HG02571 (cell line): ENCODE measurements around the gene FBXO31.
"Not testable (repeated sequence)": the region's sequence is repeated elsewhere in the genome, so short reads cannot be mapped to it uniquely, and the experiment has no call there.

Source experiments
- ATAC-seq: cut with Tn5 transposase; IDR thresholded peaks from one replicate; pipeline ENCODE4 v1.9.1; 2021; ENCODE audit warnings: mild to moderate bottlenecking, moderate library complexity; ENCODE audit not compliant: unreplicated experiment

FBXO31 gene

DNA sequence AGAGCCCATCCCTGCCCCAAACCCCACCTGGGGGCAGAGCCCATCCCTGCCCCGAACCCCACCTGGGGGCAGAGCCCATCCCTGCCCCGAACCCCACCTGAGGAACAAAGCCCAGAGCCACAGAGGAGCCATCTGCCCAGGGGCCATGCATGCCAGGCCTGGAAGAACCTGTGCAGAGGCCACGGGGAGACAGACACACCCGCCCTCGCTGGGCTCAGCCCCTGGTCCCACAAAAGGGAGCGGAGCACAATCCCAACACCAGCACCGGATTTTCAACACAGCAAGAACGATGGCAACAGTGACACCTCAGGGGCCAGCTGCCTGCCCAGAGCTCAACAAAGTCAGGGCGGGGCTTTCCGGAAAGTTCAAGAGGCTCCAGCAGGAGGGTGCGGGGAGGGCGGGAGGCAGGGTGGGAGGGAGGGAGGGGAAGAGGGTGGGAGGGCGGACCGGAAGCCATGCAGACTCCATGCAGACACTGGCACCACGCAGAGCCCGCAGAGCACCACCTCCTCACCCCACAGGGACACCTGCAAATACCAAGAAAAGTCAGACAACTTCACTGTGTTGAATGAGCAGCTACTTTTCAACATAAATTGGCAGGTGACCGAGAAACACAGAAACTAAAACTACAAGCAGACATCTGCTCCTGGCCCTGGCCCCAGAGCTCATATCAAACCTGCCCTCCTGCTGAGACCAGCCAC, 38.5 kb downstream of the FBXO31 start:
- no peak for ATAC-seq

DNA sequence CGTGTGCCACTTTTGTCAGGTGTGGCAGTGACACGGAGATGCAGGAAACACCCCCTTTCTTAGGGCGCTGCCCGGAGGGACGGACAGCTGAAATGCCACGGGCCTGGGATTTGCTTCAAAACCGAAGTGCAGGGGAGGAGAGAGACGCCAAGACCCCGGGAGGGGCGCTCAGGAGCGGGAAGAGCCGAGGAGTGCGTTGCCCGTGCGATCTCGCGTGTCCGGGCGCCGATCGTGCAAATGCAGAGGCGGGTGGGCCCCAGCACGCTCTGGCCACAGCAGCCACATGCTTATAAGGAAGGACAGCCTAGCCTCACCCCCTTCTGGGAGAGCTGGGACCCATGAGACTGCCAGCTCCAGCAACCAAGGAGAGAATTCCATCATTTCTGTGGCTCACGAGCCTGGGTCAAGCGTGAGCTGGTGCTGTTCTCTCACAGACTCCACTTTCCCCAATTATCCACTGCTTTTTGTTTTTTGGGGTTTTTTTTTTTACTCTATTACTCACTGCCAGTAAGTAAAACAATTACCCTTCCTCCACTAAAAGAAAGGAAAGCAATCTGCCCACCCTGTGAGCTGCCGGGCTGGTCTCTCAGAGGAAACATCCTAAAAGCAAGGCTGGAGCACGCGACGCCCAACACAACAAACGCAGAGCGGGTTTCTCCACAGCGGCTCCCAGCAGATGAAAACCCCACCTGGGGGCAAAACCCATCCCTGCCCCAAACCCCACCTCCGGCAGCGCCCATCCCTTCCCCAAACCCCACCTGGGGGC, 39.2 kb downstream of the FBXO31 start:
- ATAC-seq: no peak

DNA sequence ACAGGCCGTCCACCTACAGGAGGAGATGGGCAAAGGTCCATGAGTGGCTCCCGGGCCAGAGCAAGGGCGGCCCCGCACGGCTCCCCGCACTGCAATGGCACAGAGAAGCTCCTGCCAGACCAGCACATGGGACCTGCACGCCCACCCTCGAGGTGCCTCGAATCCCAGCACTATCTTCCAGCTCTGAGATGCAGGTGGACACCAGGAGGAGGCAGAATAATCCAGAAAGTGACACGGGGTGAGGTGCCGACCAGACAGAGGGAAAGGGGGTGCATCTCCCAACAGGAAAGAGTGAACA, 39.9 kb downstream of the FBXO31 start:
- ATAC-seq: no peak

DNA sequence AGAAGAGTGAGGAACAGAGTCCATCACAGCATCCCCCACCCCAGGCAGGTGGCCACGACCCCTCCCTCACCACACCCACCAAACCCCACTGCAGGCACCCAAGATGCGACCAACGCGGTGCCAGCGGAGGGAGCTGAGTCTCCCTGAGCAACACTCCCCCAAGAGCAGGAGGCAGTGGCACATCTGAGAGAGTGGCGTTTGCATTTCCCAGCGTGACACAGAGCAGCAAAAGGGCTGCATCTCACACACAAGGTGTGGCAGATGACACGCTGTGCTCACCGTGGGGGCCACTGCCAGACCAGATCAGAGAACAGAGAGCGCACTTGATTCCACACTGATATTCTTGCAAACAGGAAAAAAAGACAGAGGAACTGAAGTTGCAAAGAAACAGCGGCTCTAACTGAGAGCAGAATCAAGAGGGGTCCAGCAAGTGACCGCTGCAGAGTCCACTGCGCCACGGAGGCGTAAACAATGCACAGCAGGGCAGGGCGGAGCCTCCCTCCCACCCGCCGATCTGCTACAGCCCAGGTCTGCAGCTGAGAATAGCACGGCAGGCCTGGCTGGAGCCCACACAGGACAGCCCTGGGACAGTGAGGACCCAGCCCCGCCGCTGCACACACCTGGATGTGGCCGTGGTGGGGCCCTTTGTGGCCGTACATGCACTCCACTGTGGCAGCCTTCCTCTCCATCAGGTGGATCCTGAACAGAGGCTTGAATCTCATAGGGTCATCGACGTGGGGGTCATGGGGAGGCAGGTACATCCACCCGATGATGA, 40.4 kb downstream of the FBXO31 start:
- no peak for ATAC-seq

DNA sequence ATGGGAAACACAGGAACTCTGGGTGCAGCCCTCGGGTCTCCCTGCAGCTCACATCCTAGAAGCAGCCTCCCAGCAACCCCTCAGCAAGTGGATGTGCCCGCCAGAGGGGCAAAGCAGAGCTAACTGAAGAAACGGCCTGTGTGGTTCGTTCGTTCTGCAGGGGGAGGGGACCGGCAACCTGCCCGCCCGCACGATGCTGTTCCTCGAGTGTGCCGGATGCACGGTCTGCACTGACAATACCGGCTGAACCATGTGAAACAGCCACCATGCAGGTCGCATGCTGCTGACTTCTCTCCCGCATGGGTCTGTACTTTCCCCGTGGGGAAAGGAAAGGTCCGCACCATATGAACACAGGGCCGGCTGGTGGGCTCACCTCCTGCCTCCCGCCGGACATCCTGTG, 41.1 kb downstream of the FBXO31 start:
- no peak for ATAC-seq

DNA sequence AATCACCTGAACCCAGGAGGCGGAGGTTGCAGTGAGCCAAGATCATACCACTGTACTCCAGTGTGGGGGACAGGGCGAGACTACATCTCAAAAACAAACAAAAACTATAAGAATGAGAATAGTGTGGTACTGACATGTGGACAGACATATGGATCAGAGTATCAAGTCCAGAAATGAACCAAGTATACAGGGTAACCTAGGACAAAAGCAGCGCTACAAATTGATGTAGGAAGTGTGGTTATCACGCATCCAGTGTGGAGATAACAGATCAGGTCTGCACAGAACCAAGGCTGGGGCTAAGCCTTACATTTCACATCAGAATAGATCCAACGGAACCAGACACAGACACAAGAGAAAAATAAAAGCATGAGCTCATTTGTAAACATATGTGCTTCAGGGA, 43.4 kb downstream of the FBXO31 start:
- no peak for ATAC-seq

DNA sequence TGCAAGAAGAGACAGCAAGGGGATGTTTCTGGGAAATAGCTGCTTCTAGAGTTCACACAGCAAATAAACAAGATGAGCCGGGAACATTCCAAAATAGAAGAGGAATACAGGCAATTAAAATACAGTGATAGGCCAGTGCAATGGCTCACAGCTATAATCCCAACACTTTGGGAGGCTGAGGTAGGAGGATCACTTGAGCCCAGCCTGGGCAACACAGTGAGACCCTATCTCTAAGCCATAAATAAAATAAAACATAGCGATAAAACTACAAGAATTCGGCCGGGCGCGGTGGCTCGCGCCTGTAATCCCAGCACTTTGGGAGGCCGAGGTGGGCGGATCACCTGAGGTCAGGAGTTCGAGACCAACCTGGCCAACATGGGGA, 43.9 kb downstream of the FBXO31 start:
- ATAC-seq: not testable (repeated sequence)

DNA sequence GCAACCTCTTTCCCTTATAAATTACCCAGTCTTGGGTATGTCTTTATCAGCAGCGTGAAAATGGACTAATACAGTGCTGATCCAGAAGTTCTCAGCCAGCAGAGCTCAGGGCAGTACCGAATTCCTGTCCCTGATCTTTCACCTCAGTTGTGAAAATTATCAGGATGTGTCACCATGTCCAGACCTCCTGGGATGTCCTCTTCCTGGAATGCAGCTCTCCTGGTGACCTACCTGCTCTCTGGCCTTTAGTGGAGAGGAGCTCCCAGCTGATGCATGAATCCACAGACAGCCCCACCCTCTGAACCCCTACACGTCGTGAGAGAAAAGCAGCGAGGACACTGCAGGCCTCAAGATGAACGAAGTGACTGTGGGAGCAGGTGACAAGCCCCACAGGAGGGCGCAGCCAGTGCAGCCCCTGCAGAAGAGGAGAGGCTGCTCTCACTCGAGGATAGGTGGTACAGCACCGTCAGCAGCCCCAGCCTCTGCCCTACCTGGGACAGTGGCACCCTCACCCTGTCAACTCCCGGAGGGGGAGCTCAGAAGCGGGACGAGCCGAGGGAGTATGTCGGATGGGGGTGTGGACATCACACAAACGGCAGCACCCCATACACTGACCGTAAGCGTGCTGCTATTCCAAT, 44.4 kb downstream of the FBXO31 start:
- ATAC-seq: no peak

DNA sequence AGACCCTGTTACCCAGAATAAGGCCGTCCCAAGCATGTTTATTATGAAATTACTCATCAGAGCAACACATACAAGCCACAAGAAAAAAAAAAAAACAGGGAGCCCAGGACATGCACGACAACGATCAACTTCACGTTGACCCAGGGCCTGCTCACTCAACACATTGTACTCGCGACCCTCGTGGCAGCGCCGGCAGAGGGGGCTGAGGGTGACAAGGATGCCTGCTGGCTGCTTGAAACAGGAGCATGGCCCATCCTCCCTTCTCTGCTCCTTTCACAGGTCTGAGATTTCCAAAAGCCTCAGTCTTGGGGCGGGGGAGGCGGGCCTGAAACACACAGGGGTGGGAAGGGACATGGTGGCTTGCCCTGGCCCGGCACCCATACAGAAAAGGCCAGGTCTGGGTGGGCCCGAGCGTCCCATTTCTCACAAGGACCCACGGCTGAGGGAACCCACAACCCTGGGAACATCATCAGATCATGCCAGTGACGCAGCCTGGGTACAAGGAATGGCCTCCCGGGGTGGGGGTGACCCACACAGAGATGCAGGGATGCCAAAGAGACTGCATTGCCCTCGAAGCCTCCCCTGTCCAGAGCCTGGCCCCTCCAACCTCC, 45.3 kb downstream of the FBXO31 start:
- ATAC-seq: no peak

DNA sequence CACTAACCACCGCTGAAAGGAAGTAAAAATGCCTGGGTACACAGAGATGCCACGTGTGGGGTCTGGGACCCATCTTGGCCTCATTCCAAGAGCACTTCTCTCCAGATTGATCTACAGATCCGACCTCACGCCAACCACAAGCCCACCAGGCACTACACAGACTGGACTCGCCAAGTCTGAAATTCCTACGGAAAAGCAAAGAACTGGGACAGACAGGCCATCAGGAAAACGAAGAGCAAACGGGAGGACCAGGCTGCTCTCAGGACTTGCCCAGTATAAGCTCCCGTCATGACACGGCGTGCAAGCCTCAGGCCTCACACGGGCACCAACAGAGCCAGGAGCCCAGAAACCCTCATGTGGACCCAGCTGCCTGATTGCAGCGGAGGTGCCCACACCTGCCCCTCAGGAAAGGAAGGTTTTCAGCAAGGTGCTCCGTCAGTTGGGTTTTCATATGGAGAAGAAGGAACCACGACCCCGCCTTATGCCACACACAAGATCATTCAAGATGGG, 46.3 kb downstream of the FBXO31 start:
- ATAC-seq: no peak

DNA sequence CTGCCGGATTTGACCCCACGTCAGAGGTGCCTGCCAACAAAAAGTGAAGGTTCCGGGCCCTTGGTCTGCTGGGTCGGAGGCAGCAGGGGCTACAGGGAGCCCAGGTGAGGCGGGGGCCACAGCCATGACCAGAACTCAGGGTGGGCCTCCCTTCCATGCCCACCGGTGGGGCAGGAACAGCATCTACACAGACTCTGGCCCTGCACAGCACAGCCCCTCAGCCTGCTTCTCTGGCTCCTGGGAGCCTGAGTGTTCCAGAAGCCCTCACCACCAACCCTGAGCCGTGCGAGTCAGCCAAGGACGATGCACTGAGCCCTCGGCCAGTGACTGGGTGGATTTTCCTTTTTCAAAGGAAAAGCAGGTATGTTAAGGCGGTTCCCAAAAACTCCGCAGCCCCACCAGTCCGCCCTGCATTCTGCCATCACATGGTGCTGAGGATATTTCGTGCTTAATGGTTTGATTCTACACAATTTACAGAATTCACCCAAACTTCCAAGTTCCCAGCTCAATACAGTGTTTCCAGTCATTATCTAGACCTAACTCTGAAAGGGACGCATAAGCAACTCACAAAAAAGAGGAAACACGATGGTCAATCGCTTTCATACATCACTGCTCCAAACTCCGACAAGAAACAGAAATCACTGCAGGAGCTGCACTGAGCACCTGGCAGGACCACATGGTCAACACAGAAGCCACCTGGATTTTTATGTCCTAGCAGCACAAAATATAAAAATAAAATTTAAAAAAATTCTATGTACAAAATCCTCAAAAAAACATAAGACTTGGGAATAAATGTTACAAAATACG, 46.9 kb downstream of the FBXO31 start:
- ATAC-seq: no peak

DNA sequence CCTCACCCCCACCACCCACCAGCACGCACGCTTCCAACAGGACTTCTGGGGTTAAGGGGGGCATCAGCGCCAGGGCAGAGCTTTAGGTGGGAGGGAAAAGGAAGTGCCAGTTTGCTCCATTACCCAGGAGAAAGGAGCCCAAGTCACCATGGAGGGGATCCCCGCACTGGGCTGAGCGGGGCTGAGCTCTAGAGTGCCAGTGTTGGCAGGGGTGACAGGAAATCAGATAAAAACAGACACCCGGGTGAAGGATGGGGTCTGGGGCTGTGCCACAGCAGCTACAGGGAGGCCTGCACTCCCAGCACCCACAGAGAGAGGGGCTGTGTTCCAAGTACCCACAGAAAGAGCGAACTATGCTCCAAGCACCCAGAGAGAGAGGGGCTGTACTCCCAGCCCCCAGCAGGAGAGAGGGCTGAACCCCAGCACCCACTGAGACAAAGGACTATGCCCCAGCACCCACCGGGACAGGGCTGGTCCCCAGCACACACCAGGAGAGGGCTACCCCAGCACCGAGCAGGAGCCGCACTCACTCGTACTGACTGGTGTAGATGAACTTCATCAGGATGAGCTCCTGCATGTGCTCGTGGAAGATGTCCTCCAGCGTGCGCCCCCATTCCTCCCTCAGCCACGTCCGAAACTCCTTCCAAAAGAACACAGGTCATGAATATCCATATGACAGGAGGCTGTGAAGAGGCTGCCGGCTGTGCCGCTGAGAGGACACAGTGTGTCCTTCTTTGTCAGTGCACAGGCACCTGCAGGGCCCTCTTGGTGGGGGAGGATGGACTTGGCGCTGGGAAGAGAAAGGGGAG, 47.7 kb downstream of the FBXO31 start:
- ATAC-seq: no peak

DNA sequence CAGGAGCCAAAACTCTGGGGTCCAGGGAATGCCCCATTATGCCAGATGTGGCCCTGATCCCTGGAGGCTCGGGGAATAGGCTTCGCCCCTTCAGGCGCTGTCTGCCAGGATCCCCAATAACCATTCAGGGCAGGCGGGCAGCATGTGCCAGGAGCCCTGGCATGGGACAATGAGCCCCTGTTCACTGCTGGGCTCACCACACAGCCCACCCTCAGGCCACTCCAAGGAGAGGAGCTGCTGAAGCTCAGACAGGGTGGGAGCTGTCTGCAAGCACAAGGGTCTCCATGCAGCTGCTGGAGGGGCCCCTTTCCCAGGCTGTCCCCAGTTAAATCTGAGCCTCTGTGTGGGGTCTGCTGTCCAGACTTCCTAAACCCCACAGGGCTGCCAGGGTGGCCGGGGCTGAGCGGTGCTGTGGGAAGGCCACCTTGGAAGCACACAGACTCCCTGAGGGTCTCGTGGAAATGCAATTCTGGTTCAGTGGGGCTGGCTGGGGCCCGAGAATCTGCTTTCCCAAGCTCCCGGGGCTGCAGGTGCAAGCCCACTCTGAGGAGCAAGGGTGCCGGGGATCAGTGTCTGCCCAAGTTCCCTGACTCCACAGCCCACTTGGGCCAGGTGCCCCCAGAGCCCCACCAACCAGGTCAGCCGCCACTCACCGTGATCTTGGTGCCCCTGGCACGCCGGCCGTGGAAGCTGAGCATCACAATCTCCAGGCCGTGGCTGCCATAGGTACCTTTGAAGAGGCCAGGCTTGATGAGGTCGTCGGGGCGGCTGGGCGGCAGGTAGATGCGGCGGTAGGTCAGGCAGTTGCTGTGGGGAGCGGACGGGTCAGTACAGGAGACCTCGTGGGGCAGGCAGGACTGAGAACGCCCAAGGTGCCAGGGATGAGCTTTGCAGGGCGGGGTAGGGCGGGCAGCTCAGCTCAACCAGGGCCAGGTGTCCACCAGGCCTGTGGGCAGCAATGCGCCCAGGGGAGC, 48.6 kb downstream of the FBXO31 start:
- no peak for ATAC-seq

DNA sequence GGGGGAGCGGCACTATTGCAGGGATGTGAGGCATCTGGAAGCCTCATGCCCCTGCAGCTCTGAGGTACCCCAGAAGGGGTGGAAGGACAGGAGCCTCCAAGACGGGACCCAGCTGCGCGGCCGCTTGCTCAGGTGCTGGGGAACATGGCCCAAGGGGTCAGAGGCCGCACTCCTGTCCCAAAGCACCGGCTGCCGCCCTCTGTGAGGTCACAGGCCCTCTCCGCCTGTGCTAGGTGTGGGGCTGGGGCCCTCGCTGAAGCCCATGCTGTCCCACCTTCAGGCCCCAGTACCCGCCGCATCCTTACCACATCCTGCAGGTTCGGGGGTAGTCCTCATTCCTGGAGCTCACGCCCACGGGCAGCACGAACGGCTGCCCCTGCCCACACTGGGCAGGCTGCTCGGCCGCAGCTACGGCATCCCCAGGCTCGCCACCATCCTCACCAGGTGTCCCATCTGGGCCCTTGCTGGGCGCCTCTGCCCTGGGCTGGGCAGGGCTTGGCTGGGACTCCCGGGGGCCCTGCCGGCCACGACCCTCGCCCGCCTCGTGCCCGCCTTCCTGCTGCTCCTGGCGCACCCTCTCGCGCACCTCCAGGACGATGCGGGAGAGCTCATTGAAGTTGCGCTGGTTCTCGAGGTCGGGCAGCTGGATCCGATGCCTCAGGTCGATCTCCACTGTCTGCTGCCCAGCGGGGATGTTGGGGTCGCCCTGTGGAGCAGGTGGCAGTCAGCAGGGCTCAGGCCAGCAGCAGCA, 49.8 kb downstream of the FBXO31 start:
- ATAC-seq: no peak

DNA sequence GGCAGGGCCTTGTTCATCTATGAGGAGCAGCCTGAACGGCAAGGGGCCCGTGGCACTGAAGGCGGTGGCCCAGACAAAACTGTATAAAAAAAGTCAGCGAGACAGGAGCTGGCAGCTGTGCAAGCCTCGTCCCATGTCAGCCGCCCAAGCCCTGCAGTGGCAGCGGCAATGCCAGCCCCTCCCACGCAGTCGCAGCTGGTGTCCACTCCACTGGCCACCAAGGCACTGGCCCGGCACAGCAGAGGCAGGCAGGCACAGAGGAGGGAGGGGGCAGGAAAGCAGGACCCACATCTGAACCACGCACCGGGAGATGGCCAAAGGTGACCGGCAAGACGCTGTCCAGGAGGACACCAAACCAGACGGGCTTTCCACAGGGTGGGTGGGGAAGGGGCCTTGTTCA, 50.5 kb downstream of the FBXO31 start:
- ATAC-seq: no peak

DNA sequence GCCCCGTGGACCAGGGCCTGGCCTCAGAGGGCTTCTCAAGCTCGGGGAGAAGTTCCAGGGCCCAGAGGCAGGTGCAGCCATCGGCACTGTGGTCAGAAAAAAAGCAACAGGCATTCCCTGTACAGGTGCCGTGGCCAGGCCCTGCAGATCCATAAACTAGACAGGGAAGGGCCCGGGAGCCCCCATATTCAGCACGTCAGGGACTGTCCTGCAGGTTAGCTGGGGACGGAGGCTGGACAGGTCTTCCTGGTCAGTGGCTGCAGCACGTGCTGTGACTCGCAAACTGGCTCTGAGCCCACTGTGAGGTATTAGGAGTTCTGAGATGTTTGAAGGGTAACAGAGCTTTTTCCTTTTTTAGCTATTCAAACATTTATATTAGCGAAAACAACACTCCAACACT, 51.4 kb downstream of the FBXO31 start:
- no peak for ATAC-seq

DNA sequence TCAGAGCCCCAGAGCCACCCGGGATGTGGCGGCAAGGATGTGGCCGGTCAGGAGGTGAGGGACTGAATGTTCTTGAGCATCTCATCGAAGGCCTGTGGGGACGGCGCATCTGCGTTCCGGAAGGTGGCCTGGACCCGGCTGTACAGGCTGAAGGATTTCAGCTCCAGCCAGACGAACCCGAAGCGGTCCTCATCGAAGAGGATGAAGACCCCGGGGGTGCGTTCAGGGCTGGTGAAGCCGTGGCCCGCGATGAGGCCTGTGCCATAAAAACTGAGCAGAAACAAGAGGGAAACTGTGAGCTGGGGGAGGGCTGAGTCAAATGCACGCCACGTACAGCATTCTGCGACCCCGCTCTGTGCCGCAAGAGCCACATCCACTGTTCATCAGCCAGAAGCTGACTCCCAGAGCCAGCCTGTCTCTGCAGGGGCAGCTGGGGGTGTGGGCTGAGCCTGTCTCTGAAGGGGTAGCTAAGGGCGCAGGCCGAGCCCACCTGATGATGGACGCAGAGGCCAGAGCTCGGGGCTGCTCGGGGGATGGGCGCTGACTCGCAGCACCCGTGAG, 52.3 kb downstream of the FBXO31 start:
- no peak for ATAC-seq
